GM19099 (cell line): Measurements from ENCODE around the gene CACNG5.

ENCODE experiments used
- POLR2A ChIP-seq: IDR thresholded peaks from 3 replicates; pipeline ENCODE4 v1.6.1; 2011; ENCODE audit warnings: low read depth; ENCODE audit not compliant: insufficient read length; ENCODE audit errors: extremely low read depth

Gene CACNG5, protein sequence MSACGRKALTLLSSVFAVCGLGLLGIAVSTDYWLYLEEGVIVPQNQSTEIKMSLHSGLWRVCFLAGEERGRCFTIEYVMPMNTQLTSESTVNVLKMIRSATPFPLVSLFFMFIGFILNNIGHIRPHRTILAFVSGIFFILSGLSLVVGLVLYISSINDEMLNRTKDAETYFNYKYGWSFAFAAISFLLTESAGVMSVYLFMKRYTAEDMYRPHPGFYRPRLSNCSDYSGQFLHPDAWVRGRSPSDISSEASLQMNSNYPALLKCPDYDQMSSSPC

DNA sequence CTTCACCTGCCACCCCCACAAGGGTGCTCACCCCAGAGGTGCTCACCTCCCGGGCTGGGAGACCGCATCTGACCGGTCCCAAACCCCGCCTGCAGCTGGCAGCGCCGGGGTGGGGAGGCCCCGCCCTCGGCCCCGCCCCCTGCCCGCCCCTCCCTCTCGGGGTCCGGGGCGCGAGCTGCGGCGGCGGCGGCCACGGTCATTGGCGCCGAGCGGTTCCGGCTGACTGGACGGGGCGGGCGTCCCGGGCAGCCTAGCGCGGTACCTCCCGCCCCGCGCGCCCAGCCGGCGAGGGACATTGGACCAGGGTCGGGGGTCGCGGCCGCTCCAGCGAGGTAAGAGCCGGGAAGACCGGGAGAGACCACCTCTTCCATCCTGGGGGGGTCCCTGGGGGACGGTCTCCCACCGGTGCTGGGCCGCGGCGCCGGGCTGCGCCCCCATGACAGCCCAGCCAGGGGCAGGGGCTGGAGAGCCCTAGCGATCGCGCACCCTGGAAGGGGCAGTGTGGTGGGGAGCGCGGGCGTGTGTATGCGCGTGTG, at the start of gene CACNG5:
CACNG5 (plus strand) TSS at position 199 of the 536 bp plus-strand sequence. CDS start 42,216 bp downstream, outside the sequence.
- no peak for TF ChIP-seq POLR2A

DNA sequence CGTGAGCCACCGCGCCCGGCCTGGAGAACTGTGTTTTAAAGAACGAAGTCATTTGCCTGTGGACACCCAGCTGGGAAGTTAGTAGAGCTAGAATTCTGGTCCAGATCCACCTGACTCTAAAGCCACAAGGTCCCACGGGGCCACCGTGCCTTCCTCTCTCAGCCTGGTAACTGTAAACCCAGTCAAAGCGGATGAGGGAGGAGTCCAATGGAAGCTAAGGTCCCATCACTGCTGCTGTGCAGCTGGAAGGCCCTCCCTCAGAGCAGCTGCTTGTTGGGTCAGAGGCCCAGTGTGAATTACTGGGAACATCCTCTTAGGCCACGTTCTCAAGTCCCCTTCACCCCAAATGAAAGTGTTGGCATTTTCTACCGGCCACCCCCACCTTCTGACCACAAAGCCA, 48.8 kb upstream of the CACNG5 start:
- no peak for TF ChIP-seq POLR2A

DNA sequence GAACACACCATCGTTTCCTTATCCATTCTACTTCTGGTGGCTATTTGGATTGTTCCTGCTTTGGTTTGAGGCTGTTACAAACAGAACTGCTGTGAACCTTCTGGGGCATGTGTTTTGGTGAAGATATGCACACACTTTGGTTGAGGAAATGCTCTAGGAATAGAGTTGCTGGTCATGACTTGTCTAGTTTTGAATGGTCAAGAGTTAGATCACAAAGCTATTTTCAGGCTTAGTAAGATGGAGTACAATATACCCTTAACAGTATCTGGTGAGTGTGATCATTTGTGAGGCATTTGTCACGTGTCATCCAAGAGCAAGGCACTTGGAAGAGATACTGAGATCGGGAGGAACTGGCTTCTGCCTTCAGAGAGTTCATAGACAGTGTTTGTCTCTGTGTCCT, 47.0 kb upstream of the CACNG5 start:
- TF ChIP-seq POLR2A = no peak

GRCh38 chr17:66789093-66789492, 45.8 kb upstream of the CACNG5 start:
- TF ChIP-seq POLR2A = no peak

DNA sequence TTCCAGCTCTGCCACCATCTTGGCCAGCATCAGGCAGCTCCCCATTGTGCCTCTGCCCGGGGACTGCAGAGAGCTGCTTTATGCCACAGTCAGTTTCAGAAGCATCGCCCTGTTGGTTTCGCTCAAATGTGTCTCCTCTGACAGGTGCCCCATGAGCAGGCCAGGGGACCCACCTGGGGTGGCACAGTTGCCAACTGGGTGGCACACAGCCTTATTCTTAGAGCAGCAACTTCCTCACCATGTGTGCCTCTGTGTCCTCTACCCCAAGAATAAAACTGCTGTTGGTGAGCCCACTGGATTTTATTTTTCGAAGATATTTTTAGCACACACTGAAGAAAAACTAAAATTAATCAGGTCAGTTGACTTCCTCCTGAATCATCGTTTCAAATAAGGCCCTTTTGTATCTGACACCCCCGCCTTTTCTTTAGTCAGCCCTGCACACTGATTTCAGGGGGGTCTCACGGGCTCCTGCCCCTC, 44.9 kb upstream of the CACNG5 start:
- TF ChIP-seq POLR2A = no peak

- TF ChIP-seq POLR2A = no peak
Measured at GRCh38 chr17:66790501-66791061, 44.3 kb upstream of the CACNG5 start.

DNA sequence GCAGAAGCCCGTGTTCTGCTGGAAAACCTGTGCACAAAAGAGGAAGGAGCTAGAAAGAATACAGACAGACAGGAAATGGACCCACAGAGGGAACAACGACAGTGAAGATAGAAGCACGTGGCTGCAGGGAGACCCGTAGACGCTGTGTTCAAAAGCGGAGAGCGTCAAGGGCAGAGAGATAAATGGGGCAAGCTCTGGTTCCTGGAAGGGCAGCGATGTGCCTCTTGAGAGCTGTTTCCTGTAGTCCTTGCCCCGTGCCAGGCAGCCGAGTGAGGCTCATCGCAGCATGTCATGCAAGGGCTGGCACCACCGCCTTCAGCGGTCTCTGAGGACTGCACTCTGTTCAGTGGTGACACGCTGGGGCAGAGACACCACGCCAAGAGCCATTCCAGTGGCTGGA, 43.6 kb upstream of the CACNG5 start:
- TF ChIP-seq POLR2A = no peak

- TF ChIP-seq POLR2A = no peak
Measured at GRCh38 chr17:66793814-66794213, 41.1 kb upstream of the CACNG5 start.

GRCh38 chr17:66795486-66795885, 39.4 kb upstream of the CACNG5 start:
- no peak for TF ChIP-seq POLR2A

DNA sequence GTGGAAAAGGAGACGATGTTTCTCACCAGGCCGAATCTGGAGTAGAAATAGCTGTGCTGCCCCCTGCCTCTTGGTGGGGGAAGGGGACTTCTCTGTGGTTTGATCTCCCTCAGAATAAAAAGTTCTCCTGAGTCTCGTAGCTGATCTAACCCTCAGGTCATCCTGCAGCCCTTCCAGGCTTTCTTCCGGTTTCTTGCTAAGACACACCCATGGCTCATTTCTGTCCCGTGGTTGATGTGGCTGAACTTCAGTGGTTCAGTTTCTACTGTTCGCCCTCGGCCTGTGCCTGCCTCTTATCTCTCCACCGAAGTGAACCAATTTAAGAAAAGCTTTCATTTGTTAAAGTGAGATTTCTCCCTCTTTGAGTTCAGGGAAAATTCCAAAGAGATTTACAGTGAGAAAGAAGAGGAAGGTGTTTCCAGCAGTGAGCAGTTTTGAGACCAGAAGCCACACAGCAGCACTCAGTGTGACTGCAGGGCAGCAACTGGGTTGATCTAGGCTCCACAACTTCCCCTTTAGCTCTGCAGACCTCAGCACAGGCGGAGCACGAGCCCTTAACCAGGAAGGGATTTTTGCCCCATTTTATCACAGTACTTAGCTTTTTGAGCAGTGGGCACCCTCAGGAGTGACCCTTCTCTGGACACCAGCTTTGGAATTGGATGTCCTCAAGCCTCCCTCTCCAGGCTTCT, 34.9 kb upstream of the CACNG5 start:
- no peak for TF ChIP-seq POLR2A

- TF ChIP-seq POLR2A = no peak
Measured at GRCh38 chr17:66803474-66803951, 31.4 kb upstream of the CACNG5 start.

DNA sequence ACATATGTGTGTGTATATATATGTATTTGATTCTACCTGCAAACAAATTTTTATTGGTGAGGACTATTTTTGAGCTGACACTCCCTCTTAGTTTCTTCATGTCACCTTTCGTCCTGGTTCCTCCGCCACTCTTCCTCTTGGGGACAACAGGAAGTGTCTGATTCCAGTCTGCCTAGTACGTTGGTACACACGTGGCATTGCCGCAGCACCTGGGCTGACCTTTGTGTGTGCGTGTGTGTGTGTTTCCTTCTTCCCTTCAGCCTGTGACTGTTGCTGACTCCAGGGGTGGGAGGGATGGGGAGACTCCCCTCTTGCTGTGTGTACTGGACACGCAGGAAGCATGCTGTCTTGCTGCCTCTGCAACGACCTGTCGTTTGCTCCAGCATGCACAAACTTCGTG, 29.4 kb upstream of the CACNG5 start:
- no peak for TF ChIP-seq POLR2A

DNA sequence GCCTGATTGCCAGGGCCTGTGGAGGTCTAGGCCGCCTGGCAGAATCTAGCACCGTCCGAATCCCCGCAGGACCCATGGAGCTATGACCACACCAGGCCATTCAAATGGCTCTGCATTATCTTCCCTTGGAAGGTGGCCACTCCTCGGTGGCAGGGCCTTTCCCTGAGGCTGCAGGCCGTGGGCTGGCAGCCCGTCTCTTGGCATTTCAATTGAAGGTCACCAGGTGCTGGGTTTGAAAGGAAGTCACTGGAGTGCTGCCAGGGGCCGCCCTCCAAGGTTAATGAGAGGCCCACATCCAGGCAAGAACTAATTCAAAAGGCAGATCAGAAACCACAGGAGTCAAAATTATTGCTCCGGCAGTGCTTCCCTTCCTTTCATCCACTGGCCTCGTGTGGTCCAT, 27.7 kb upstream of the CACNG5 start:
- TF ChIP-seq POLR2A = no peak

DNA sequence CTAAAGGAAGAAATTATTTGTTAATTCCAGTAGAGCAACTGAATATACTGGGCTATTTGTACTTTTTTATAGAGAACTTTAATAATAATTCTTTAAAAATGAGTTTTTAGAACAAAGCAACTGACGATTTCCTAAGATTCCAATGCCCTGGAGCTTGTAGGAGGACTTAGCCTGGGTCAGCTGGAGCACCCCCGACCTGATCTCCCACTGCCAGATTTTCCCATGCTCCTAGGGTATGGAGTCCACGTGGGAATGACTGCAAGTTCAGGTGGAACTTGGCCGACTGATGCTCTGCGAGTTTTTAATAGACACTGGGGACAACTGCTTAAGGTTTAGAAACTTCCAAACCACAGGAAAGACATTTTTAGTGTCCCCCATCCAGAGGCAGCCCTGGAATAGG, 25.5 kb upstream of the CACNG5 start:
- no peak for TF ChIP-seq POLR2A

- TF ChIP-seq POLR2A = no peak
Measured at GRCh38 chr17:66810951-66811682, 23.8 kb upstream of the CACNG5 start.
